Measurements from ENCODE around the gene CRBN.

Gene CRBN

GRCh38 chr3:3117651-3118050 lies 61.8 kb downstream of the CRBN start:
- H3K79me2 ChIP-seq (ENCODE audit: insufficient read depth, low read length): no peaks in the 10 kb centered on the region
- no peaks in the 10 kb centered on the region for H4K20me1 ChIP-seq (ENCODE audit: low read depth, low read length)
- no peak overlapping the region for H3K27ac ChIP-seq (ENCODE audit: low read depth, low read length)
- no peaks in the 10 kb centered on the region for H3K36me3 ChIP-seq (ENCODE audit: low read length)
- no peak overlapping the region for H3K9ac ChIP-seq (ENCODE audit: low read length)
- no peak overlapping the region for H3K4me2 ChIP-seq (ENCODE audit: low read depth, low read length, poor library complexity, severe bottlenecking)
- no peaks in the 10 kb centered on the region for H3F3A ChIP-seq (ENCODE audit: insufficient read depth)
- no peak overlapping the region for H2AFZ ChIP-seq (ENCODE audit: low read depth, low read length, severe bottlenecking)
- TF ChIP-seq EZH2phosphoT487 (conservative IDR thresholded peaks at IDR 0.05; ENCODE audit: low read length): no peak
- TF ChIP-seq CTCF (IDR thresholded peaks at IDR 0.05; ENCODE audit: insufficient read depth, low read length, poor library complexity, severe bottlenecking): no peak
- no peaks in the 10 kb centered on the region for H3K9me2 ChIP-seq (replicated peaks; ENCODE audit: insufficient read depth, low read length)
- H3K4me3 ChIP-seq (ENCODE audit: insufficient read depth, low read length, poor library complexity, severe bottlenecking): no peak overlapping the region
- H3K9me3 ChIP-seq (ENCODE audit: insufficient read depth, low read length): no peaks in the 10 kb centered on the region
- H3K27me3 ChIP-seq (ENCODE audit: low read length): no peaks in the 10 kb centered on the region

GRCh38 chr3:3113042-3113709 lies 66.3 kb downstream of the CRBN start:
- Histone ChIP-seq H3K9me2 (replicated peaks; ENCODE audit: insufficient read depth, low read length) (no peaks in the 10 kb centered on the region), H4K20me1 (ENCODE audit: low read depth, low read length) (no peaks in the 10 kb centered on the region), H3K9me3 (ENCODE audit: insufficient read depth, low read length) (no peaks in the 10 kb centered on the region), H3K4me3 (ENCODE audit: insufficient read depth, low read length, poor library complexity, severe bottlenecking) (no peak overlapping the region), H2AFZ (ENCODE audit: low read depth, low read length, severe bottlenecking) (no peak overlapping the region), H3K4me2 (ENCODE audit: low read depth, low read length, poor library complexity, severe bottlenecking) (no peak overlapping the region), H3K36me3 (ENCODE audit: low read length) (no peaks in the 10 kb centered on the region), H3K27ac (ENCODE audit: low read depth, low read length) (no peak overlapping the region), H3F3A (ENCODE audit: insufficient read depth) (no peaks in the 10 kb centered on the region), H3K79me2 (ENCODE audit: insufficient read depth, low read length) (no peaks in the 10 kb centered on the region), H3K27me3 (ENCODE audit: low read length) (no peaks in the 10 kb centered on the region), H3K9ac (ENCODE audit: low read length) (no peak overlapping the region)
- TF ChIP-seq CTCF (IDR thresholded peaks at IDR 0.05; ENCODE audit: insufficient read depth, low read length, poor library complexity, severe bottlenecking): no peak
- no peak for TF ChIP-seq EZH2phosphoT487 (conservative IDR thresholded peaks at IDR 0.05; ENCODE audit: low read length)

GRCh38 chr3:3110749-3111361 lies 68.6 kb downstream of the CRBN start:
- H2AFZ ChIP-seq (ENCODE audit: low read depth, low read length, severe bottlenecking): no peak overlapping the region
- H3K9me3 ChIP-seq (ENCODE audit: insufficient read depth, low read length): no peaks in the 10 kb centered on the region
- H3K9me2 ChIP-seq (replicated peaks; ENCODE audit: insufficient read depth, low read length): no peaks in the 10 kb centered on the region
- no peak overlapping the region for H3K27ac ChIP-seq (ENCODE audit: low read depth, low read length)
- H3K4me3 ChIP-seq (ENCODE audit: insufficient read depth, low read length, poor library complexity, severe bottlenecking): no peak overlapping the region
- H3K36me3 ChIP-seq (ENCODE audit: low read length): no peaks in the 10 kb centered on the region
- no peak overlapping the region for H3K4me2 ChIP-seq (ENCODE audit: low read depth, low read length, poor library complexity, severe bottlenecking)
- H3K9ac ChIP-seq (ENCODE audit: low read length): no peak overlapping the region
- no peaks in the 10 kb centered on the region; the same call in 1 of the 2 replicates for H3K27me3 ChIP-seq (ENCODE audit: low read length)
- H3F3A ChIP-seq (ENCODE audit: insufficient read depth): no peaks in the 10 kb centered on the region
- TF ChIP-seq CTCF (IDR thresholded peaks at IDR 0.05; ENCODE audit: insufficient read depth, low read length, poor library complexity, severe bottlenecking): no peak
- no peak for TF ChIP-seq EZH2phosphoT487 (conservative IDR thresholded peaks at IDR 0.05; ENCODE audit: low read length)
- no peaks in the 10 kb centered on the region for H4K20me1 ChIP-seq (ENCODE audit: low read depth, low read length)
- H3K79me2 ChIP-seq (ENCODE audit: insufficient read depth, low read length): no peaks in the 10 kb centered on the region

All from SU-DHL-6 (cell line).